SU-DHL-6 (cell line): ENCODE data around the gene GNG11.

Source experiments
- CTCF ChIP-seq: fragments of 200-600 bp; sonication (generic); IDR thresholded peaks from one replicate; pipeline ENCODE4 v1.5.1; 2017; ENCODE audit warnings: antibody characterized with exemption, mild to moderate bottlenecking, low read length, moderate library complexity; ENCODE audit not compliant: insufficient read depth, poor library complexity, severe bottlenecking
- EZH2phosphoT487 ChIP-seq: fragments of 200-600 bp; sonication (generic), shearing (Covaris generic); conservative IDR thresholded peaks from 2 replicates; pipeline ENCODE4 v1.6.1; 2018; ENCODE audit warnings: mild to moderate bottlenecking, antibody characterized with exemption, low read length, moderate library complexity, mixed read lengths

GRCh38 chr7:93948873-93949272 lies 27.3 kb downstream of the GNG11 start:
- TF ChIP-seq CTCF = no peak
- no peak for TF ChIP-seq EZH2phosphoT487
